ENCODE data around the gene FKBP4.

GRCh38 chr12:2759733-2760132, 35.0 kb upstream of the FKBP4 start:
- no peak for TF ChIP-seq CTCF (IDR thresholded peaks at IDR 0.05)
- TF ChIP-seq EZH2phosphoT487 (IDR thresholded peaks at IDR 0.05), result no peak
